ENCODE data around the gene USF3.

DNA sequence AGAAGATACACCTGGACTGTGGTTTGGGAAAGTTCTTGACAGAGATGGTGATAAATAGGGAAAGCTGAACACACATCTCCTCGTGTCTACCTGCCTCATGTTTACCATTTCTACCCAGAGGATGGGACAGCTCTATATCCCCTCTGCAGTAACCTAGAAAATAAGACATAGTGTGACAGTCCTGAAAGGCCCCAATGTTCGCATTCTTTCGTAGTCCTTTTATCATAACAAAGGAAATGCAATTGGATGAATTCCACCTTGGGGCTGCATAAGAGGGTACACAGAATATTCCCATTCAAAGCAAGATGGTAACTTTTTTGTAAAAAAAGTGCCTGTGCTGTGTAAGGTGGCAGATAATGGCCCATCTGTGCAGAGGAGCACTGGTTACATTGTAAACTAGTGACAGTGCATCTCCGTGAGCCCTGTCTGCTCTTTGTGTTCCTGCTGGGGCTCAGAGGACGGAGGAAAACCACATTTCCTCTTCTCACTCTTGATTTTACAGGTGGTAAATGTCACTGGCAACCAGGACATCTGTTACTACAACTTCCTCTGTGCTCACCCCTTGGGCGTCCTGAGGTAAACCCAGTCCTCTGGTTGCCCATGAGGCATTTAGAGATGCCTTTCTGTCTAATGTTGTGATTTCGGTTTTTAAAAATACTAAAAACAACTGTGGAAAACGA, 89.8 kb downstream of the USF3 start:
- TF ChIP-seq POLR2AphosphoS5 (IDR thresholded peaks at IDR 0.05) (no peak), EP300 (IDR thresholded peaks at IDR 0.05) (no peak), POLR2A (IDR thresholded peaks at IDR 0.05) (no peak)
- TF ChIP-seq, protein P1, sequence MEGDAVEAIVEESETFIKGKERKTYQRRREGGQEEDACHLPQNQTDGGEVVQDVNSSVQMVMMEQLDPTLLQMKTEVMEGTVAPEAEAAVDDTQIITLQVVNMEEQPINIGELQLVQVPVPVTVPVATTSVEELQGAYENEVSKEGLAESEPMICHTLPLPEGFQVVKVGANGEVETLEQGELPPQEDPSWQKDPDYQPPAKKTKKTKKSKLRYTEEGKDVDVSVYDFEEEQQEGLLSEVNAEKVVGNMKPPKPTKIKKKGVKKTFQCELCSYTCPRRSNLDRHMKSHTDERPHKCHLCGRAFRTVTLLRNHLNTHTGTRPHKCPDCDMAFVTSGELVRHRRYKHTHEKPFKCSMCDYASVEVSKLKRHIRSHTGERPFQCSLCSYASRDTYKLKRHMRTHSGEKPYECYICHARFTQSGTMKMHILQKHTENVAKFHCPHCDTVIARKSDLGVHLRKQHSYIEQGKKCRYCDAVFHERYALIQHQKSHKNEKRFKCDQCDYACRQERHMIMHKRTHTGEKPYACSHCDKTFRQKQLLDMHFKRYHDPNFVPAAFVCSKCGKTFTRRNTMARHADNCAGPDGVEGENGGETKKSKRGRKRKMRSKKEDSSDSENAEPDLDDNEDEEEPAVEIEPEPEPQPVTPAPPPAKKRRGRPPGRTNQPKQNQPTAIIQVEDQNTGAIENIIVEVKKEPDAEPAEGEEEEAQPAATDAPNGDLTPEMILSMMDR (IDR thresholded peaks at IDR 0.05) = no peak

All from stomach (tissue), 4 donors.